Osteocyte (in vitro differentiated cells): ENCODE data around the gene DICER1. TPM values are rescaled to one million over a fixed set of nuclear protein-coding genes. Genes with fewer than 3 reads are reported as not detected.
A peak's percentile ranks its signal among the peaks of the same experiment; 100 is the strongest.

Experiments
- DNase-seq: peaks from one replicate; pipeline ENCODE4 v3.0.0; 2021; ENCODE audit warnings: mixed read lengths; ENCODE audit not compliant: unreplicated experiment; ENCODE audit errors: extremely low spot score
- H3K27ac Mint-ChIP-seq: one replicate; pipeline ENCODE4 v1.8.0; 2021; ENCODE audit warnings: mild to moderate bottlenecking, mixed read lengths; ENCODE audit not compliant: unreplicated experiment
- H3K27me3 Mint-ChIP-seq: one replicate; pipeline ENCODE4 v1.8.0; 2021; ENCODE audit warnings: mixed read lengths; ENCODE audit not compliant: unreplicated experiment
- H3K36me3 Mint-ChIP-seq: one replicate; pipeline ENCODE4 v1.8.0; 2021; ENCODE audit warnings: mixed read lengths; ENCODE audit not compliant: unreplicated experiment
- H3K4me1 Mint-ChIP-seq: one replicate; pipeline ENCODE4 v1.8.0; 2021; ENCODE audit warnings: mixed read lengths; ENCODE audit not compliant: unreplicated experiment
- H3K4me3 Mint-ChIP-seq: one replicate; pipeline ENCODE4 v1.8.0; 2021; ENCODE audit warnings: mild to moderate bottlenecking, moderate library complexity, mixed read lengths; ENCODE audit not compliant: unreplicated experiment
- H3K9me3 Mint-ChIP-seq: one replicate; pipeline ENCODE4 v1.8.0; 2021; ENCODE audit warnings: mixed read lengths; ENCODE audit not compliant: unreplicated experiment
- CTCF ChIP-seq: fragments of 200-600 bp; sonication (generic); IDR thresholded peaks from 2 replicates; pipeline ENCODE4 v1.5.0; 2021; ENCODE audit warnings: antibody characterized with exemption, mild to moderate bottlenecking, moderate library complexity
- total RNA-seq: library from RNA; stranded (reverse); gene quantifications from 2 replicates; pipeline ENCODE4 v1.2.1, GENCODE V29; 2021

DICER1 gene
- total RNA-seq, 1 donor from 2014 or later: 55.9 TPM

- Mint-ChIP-seq H3K4me3 (no peak overlapping the region), H3K9me3 (no peaks in the 10 kb centered on the region), H3K4me1 (peaks cover 18% of the 10 kb centered on the region), H3K27me3 (peaks cover 22% of the 10 kb centered on the region), H3K27ac (no peak overlapping the region), H3K36me3 (no peaks in the 10 kb centered on the region)
- DNase-seq: peak; percentile 68
- TF ChIP-seq CTCF: no peak
Measured at GRCh38 chr14:95045106-95045701, 112.1 kb downstream of the DICER1 start.

GRCh38 chr14:95044463-95045105, 112.7 kb downstream of the DICER1 start:
- Mint-ChIP-seq H3K9me3 (no peaks in the 10 kb centered on the region), H3K27me3 (peaks cover 17% of the 10 kb centered on the region), H3K4me3 (no peak overlapping the region), H3K36me3 (no peaks in the 10 kb centered on the region), H3K27ac (no peak overlapping the region), H3K4me1 (peaks cover 18% of the 10 kb centered on the region)
- TF ChIP-seq CTCF: no peak
- peak; percentile 65 for DNase-seq

GRCh38 chr14:95043732-95044462, 113.4 kb downstream of the DICER1 start:
- no peak overlapping the region for H3K4me3 Mint-ChIP-seq
- TF ChIP-seq CTCF: no peak
- H3K36me3 Mint-ChIP-seq: no peaks in the 10 kb centered on the region
- no peaks in the 10 kb centered on the region for H3K9me3 Mint-ChIP-seq
- H3K4me1 Mint-ChIP-seq: peaks cover 18% of the 10 kb centered on the region
- H3K27me3 Mint-ChIP-seq: peaks cover 11% of the 10 kb centered on the region
- DNase-seq: peak; percentile 67
- H3K27ac Mint-ChIP-seq: no peak overlapping the region

GRCh38 chr14:95043314-95043713, 114.0 kb downstream of the DICER1 start:
- Mint-ChIP-seq H3K27me3 (peaks cover 5% of the 10 kb centered on the region), H3K36me3 (no peaks in the 10 kb centered on the region), H3K4me3 (no peak overlapping the region), H3K9me3 (no peaks in the 10 kb centered on the region), H3K27ac (no peak overlapping the region), H3K4me1 (peaks cover 18% of the 10 kb centered on the region)
- DNase-seq: peak; percentile 51
- no peak for TF ChIP-seq CTCF

GRCh38 chr14:95041477-95042020, 115.8 kb downstream of the DICER1 start:
- Mint-ChIP-seq H3K4me1 (peaks cover 16% of the 10 kb centered on the region), H3K4me3 (no peak overlapping the region), H3K9me3 (no peaks in the 10 kb centered on the region), H3K27ac (peak overlapping the region; percentile 63), H3K36me3 (no peaks in the 10 kb centered on the region), H3K27me3 (peaks cover 8% of the 10 kb centered on the region)
- no peak for TF ChIP-seq CTCF
- peak; percentile 56 for DNase-seq
